K562 (cell line): ENCODE measurements around the gene DNAJB14. TPM values are rescaled to one million over a fixed set of nuclear protein-coding genes. Genes with fewer than 3 reads are reported as not detected.

Experiments used
- ETV5 ChIP-seq: sonication (generic); formaldehyde crosslinking; IDR thresholded peaks from 2 replicates; pipeline ENCODE4 v1.4.0; 2020; ENCODE audit warnings: low read depth, mild to moderate bottlenecking, missing genetic modification reagents
- KAT7 ChIP-seq: sonication (generic); formaldehyde crosslinking; IDR thresholded peaks from 2 replicates; pipeline ENCODE4 v1.8.0; 2022; ENCODE audit warnings: missing genetic modification reagents, mild to moderate bottlenecking, borderline replicate concordance
- KLF13 ChIP-seq: fragments of 450-650 bp; IDR thresholded peaks from 2 replicates; pipeline ENCODE4 v1.6.1; 2016; ENCODE audit warnings: missing genetic modification characterization, low read depth, mild to moderate bottlenecking, missing compliant biosample characterization, moderate library complexity, borderline replicate concordance
- MCM2 ChIP-seq: fragments of 450-650 bp; IDR thresholded peaks from 2 replicates; pipeline ENCODE4 v1.6.1; 2017; ENCODE audit warnings: low read depth, mild to moderate bottlenecking
- MYNN ChIP-seq, 2 experiments: sonication (generic); formaldehyde crosslinking in 1 of 2; IDR thresholded peaks; 2 replicates each; pipeline versions ENCODE4 v1.5.0 to v1.6.1; 2016 to 2020; ENCODE audit warnings: antibody characterized with exemption in 1 of 2, missing genetic modification reagents in 1 of 2
- PATZ1 ChIP-seq: fragments of 250-450 bp; sonication (Bioruptor Pico); IDR thresholded peaks from 2 replicates; pipeline ENCODE4 v1.5.0; 2020; ENCODE audit warnings: mild to moderate bottlenecking, borderline replicate concordance
- RNF219 ChIP-seq: fragments of 250-450 bp; sonication (Bioruptor Pico); IDR thresholded peaks from 2 replicates; pipeline ENCODE4 v1.5.0; 2022; ENCODE audit warnings: mild to moderate bottlenecking
- SNIP1 ChIP-seq: fragments of 450-650 bp; IDR thresholded peaks from 2 replicates; pipeline ENCODE4 v1.7.1; 2017; ENCODE audit warnings: low read depth, mild to moderate bottlenecking
- TCF7L2 ChIP-seq: fragments of 150-350 bp; IDR thresholded peaks from 2 replicates; pipeline ENCODE4 v1.6.1; 2016; ENCODE audit warnings: low read depth, mild to moderate bottlenecking, low read length, moderate library complexity
- VEZF1 ChIP-seq: fragments of 200-800 bp; sonication (Bioruptor generic); IDR thresholded peaks from 2 replicates; pipeline ENCODE4 v1.6.1; 2017; ENCODE audit warnings: missing genetic modification characterization, missing compliant biosample characterization
- ZBTB11 ChIP-seq, 3 experiments: fragments of 200-800 bp in 1 of 3; fragments of 250-450 bp in 1 of 3; fragments of 450-650 bp in 1 of 3; sonication (Bioruptor Pico) in 1 of 3; sonication (Bioruptor generic) in 1 of 3; formaldehyde crosslinking in 1 of 3; IDR thresholded peaks; 2 replicates each; pipeline versions ENCODE4 v1.6.1 to v1.8.0; 2016 to 2022; ENCODE audit warnings: mild to moderate bottlenecking in 2 of 3, missing genetic modification characterization in 2 of 3, missing compliant biosample characterization in 1 of 3, moderate library complexity in 1 of 3
- ZBTB26 ChIP-seq: fragments of 450-650 bp; formaldehyde crosslinking; IDR thresholded peaks from 2 replicates; pipeline ENCODE4 v1.4.0; 2022; ENCODE audit warnings: missing genetic modification characterization
- ZKSCAN1 ChIP-seq: fragments of 150-350 bp; IDR thresholded peaks from 2 replicates; pipeline ENCODE4 v1.6.1; 2016; ENCODE audit warnings: low read depth, low read length
- ZNF707 ChIP-seq: fragments of 250-450 bp; sonication (Bioruptor Pico); conservative IDR thresholded peaks from 2 replicates; pipeline ENCODE4 v1.8.0; 2022; ENCODE audit warnings: inconsistent platforms, mild to moderate bottlenecking, moderate library complexity
- polyA plus RNA-seq, 8 experiments: library from polyadenylated mRNA; depleted of rRNA in 4 of 8; stranded (reverse) in 5 of 8; unstranded in 3 of 8; fragments of >200 nt; fragmentation: Nextera tagmentation in 2 of 8; fragmentation: Illumina TruSeq in 1 of 8; extraction: Ambion mirVana in 2 of 8; extraction: Trizol in 1 of 8; gene quantifications; 2 replicates each; pipeline versions ENCODE4 v1.2.1 to v1.2.3, GENCODE V29; 2011 to 2014; ENCODE audit warnings: inconsistent platforms in 1 of 8, missing spikeins in 1 of 8
- total RNA-seq, 7 experiments: library from RNA; depleted of rRNA in 6 of 7; stranded (reverse); fragments of >200 nt in 6 of 7; fragmentation: Illumina TruSeq in 2 of 7; extraction: Trizol in 2 of 7; gene quantifications; 2 replicates each; pipeline versions ENCODE4 v1.2.1 to v1.2.3, GENCODE V29; 2011 to 2021; ENCODE audit warnings: low replicate concordance in 1 of 7

The DNAJB14 gene
- total and polyA plus RNA-seq, 9 of the 15 experiments (the other 6 are each of a cell fraction or from before 2014, with no cell fraction given), result 5.5 to 28.0 (median 12.7) TPM

- TF ChIP-seq ZBTB26 (CRISPR knock-in tag), result no peak
- no peak for TF ChIP-seq ZNF707 (CRISPR knock-in tag)
- no peak for TF ChIP-seq TCF7L2
- no peak for TF ChIP-seq VEZF1 (CRISPR knock-in tag)
- peak; percentile 69; the same call in 1 of the 2 replicates for TF ChIP-seq KAT7 (CRISPR knock-in tag)
- no peak for TF ChIP-seq KLF13
- TF ChIP-seq ZKSCAN1, result no peak
- no peak for TF ChIP-seq MYNN (IDR thresholded peaks at IDR 0.05)
- no peak for TF ChIP-seq MYNN (CRISPR knock-in tag; IDR thresholded peaks at IDR 0.05)
- no peak for TF ChIP-seq MCM2
- no peak for TF ChIP-seq SNIP1
- TF ChIP-seq PATZ1 (CRISPR knock-in tag), result no peak
- TF ChIP-seq RNF219 (CRISPR knock-in tag), result no peak
- TF ChIP-seq ETV5 (CRISPR knock-in tag), result peak; percentile 63; the same call in 1 of the 2 replicates
- no peak; a peak in 1 of 6 replicates for TF ChIP-seq ZBTB11 (CRISPR knock-in tag; IDR thresholded peaks at IDR 0.05)
Measured at GRCh38 chr4:99949034-99949998, 2.9 kb upstream of the DNAJB14 start (continued).
